Activated CD8-positive, alpha-beta memory T cell treated with anti-CD3 and anti-CD28 coated beads for 4 hours (primary cell): Measurements from ENCODE around the gene AGAP5.

Experiments
- DNase-seq, 2 donors: peaks; one replicate each; pipeline ENCODE4 v3.0.0-alpha.2; 2020; ENCODE audit warnings: low read depth in 2 of 2

The AGAP5 gene

GRCh38 chr10:73625884-73626752, 71.8 kb downstream of the AGAP5 start:
- DNase-seq: peak; percentile 85 to 88

GRCh38 chr10:73625004-73625883, 72.7 kb downstream of the AGAP5 start:
- DNase-seq: no peak
